Measurements from ENCODE around the gene ZBED3. TPM values are rescaled to one million over a fixed set of nuclear protein-coding genes. Genes with fewer than 3 reads are reported as not detected.

ZBED3 gene
- total RNA-seq, 1 experiment from 2014 or later, result 7.0 TPM

DNA sequence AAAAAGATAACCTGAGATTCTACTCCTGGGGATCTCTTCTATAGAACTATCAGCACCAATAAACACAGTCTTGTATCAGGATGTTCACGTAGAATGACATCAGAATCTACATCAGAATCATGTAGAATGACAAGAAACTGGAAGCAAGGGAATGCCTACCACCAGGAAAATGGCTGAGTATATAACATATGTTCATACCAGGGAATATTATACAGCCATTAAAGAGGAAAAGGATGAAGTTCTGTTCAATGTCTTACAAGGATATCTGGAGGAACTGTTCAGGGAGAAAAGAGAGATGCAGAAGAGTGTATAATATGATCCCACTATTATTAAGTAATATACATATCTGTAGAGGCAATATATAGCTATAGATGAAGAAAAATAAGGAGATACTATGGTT is 4.8 kb downstream of the ZBED3 start:
- peaks cover 10% of the 10 kb centered on the region for H3K36me3 Mint-ChIP-seq
- DNase-seq (ENCODE audit: low spot score), result no peak
- H3K4me1 Mint-ChIP-seq, result peaks cover 28% of the 10 kb centered on the region
- H3K4me3 Mint-ChIP-seq, result no peak overlapping the region
- ATAC-seq, result no peak
- ChIA-PET POLR2A (no interaction called here), CTCF (no interaction called here)
- H3K27ac Mint-ChIP-seq, result no peak overlapping the region
- TF ChIP-seq ZBTB21 (CRISPR knock-in tag; IDR thresholded peaks at IDR 0.05; ENCODE audit: borderline replicate concordance) (no peak), MXD4 (CRISPR knock-in tag; IDR thresholded peaks at IDR 0.05; ENCODE audit: borderline replicate concordance) (no peak), FOXK1 (CRISPR knock-in tag; IDR thresholded peaks at IDR 0.05) (no peak), ELF4 (CRISPR knock-in tag; IDR thresholded peaks at IDR 0.05; ENCODE audit: low read depth) (no peak), MYBL2 (CRISPR knock-in tag; IDR thresholded peaks at IDR 0.05) (no peak), OVOL2 (CRISPR knock-in tag; IDR thresholded peaks at IDR 0.05; ENCODE audit: borderline replicate concordance) (no peak), ETV6 (CRISPR knock-in tag; IDR thresholded peaks at IDR 0.05) (no peak), IRF2 (CRISPR knock-in tag; IDR thresholded peaks at IDR 0.05; ENCODE audit: borderline replicate concordance, low read depth) (no peak), NFATC4 (CRISPR knock-in tag; IDR thresholded peaks at IDR 0.05) (no peak), CREM (CRISPR knock-in tag; IDR thresholded peaks at IDR 0.05) (no peak), FOXP1 (CRISPR knock-in tag; IDR thresholded peaks at IDR 0.05; ENCODE audit: borderline replicate concordance) (no peak)
- TF ChIP-seq, protein P1, sequence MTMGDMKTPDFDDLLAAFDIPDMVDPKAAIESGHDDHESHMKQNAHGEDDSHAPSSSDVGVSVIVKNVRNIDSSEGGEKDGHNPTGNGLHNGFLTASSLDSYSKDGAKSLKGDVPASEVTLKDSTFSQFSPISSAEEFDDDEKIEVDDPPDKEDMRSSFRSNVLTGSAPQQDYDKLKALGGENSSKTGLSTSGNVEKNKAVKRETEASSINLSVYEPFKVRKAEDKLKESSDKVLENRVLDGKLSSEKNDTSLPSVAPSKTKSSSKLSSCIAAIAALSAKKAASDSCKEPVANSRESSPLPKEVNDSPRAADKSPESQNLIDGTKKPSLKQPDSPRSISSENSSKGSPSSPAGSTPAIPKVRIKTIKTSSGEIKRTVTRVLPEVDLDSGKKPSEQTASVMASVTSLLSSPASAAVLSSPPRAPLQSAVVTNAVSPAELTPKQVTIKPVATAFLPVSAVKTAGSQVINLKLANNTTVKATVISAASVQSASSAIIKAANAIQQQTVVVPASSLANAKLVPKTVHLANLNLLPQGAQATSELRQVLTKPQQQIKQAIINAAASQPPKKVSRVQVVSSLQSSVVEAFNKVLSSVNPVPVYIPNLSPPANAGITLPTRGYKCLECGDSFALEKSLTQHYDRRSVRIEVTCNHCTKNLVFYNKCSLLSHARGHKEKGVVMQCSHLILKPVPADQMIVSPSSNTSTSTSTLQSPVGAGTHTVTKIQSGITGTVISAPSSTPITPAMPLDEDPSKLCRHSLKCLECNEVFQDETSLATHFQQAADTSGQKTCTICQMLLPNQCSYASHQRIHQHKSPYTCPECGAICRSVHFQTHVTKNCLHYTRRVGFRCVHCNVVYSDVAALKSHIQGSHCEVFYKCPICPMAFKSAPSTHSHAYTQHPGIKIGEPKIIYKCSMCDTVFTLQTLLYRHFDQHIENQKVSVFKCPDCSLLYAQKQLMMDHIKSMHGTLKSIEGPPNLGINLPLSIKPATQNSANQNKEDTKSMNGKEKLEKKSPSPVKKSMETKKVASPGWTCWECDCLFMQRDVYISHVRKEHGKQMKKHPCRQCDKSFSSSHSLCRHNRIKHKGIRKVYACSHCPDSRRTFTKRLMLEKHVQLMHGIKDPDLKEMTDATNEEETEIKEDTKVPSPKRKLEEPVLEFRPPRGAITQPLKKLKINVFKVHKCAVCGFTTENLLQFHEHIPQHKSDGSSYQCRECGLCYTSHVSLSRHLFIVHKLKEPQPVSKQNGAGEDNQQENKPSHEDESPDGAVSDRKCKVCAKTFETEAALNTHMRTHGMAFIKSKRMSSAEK (CRISPR knock-in tag; IDR thresholded peaks at IDR 0.05; ENCODE audit: borderline replicate concordance), result no peak
- TF ChIP-seq, protein P2, sequence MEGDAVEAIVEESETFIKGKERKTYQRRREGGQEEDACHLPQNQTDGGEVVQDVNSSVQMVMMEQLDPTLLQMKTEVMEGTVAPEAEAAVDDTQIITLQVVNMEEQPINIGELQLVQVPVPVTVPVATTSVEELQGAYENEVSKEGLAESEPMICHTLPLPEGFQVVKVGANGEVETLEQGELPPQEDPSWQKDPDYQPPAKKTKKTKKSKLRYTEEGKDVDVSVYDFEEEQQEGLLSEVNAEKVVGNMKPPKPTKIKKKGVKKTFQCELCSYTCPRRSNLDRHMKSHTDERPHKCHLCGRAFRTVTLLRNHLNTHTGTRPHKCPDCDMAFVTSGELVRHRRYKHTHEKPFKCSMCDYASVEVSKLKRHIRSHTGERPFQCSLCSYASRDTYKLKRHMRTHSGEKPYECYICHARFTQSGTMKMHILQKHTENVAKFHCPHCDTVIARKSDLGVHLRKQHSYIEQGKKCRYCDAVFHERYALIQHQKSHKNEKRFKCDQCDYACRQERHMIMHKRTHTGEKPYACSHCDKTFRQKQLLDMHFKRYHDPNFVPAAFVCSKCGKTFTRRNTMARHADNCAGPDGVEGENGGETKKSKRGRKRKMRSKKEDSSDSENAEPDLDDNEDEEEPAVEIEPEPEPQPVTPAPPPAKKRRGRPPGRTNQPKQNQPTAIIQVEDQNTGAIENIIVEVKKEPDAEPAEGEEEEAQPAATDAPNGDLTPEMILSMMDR (IDR thresholded peaks at IDR 0.05), result no peak
- TF ChIP-seq, protein P3, sequence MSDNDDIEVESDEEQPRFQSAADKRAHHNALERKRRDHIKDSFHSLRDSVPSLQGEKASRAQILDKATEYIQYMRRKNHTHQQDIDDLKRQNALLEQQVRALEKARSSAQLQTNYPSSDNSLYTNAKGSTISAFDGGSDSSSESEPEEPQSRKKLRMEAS (CRISPR knock-in tag; IDR thresholded peaks at IDR 0.05), result no peak
- TF ChIP-seq, protein P4, sequence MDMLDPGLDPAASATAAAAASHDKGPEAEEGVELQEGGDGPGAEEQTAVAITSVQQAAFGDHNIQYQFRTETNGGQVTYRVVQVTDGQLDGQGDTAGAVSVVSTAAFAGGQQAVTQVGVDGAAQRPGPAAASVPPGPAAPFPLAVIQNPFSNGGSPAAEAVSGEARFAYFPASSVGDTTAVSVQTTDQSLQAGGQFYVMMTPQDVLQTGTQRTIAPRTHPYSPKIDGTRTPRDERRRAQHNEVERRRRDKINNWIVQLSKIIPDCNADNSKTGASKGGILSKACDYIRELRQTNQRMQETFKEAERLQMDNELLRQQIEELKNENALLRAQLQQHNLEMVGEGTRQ (CRISPR knock-in tag; IDR thresholded peaks at IDR 0.05), result no peak
- TF ChIP-seq, protein P5, sequence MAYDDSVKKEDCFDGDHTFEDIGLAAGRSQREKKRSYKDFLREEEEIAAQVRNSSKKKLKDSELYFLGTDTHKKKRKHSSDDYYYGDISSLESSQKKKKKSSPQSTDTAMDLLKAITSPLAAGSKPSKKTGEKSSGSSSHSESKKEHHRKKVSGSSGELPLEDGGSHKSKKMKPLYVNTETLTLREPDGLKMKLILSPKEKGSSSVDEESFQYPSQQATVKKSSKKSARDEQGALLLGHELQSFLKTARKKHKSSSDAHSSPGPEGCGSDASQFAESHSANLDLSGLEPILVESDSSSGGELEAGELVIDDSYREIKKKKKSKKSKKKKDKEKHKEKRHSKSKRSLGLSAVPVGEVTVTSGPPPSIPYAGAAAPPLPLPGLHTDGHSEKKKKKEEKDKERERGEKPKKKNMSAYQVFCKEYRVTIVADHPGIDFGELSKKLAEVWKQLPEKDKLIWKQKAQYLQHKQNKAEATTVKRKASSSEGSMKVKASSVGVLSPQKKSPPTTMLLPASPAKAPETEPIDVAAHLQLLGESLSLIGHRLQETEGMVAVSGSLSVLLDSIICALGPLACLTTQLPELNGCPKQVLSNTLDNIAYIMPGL (CRISPR knock-in tag; IDR thresholded peaks at IDR 0.05), result no peak
- TF ChIP-seq, protein P6, sequence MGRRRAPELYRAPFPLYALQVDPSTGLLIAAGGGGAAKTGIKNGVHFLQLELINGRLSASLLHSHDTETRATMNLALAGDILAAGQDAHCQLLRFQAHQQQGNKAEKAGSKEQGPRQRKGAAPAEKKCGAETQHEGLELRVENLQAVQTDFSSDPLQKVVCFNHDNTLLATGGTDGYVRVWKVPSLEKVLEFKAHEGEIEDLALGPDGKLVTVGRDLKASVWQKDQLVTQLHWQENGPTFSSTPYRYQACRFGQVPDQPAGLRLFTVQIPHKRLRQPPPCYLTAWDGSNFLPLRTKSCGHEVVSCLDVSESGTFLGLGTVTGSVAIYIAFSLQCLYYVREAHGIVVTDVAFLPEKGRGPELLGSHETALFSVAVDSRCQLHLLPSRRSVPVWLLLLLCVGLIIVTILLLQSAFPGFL (CRISPR knock-in tag; IDR thresholded peaks at IDR 0.05; ENCODE audit: borderline replicate concordance), result no peak
- TF ChIP-seq, protein P7, sequence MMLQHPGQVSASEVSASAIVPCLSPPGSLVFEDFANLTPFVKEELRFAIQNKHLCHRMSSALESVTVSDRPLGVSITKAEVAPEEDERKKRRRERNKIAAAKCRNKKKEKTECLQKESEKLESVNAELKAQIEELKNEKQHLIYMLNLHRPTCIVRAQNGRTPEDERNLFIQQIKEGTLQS (CRISPR knock-in tag; conservative IDR thresholded peaks at IDR 0.05), result no peak
- TF ChIP-seq, protein P8, sequence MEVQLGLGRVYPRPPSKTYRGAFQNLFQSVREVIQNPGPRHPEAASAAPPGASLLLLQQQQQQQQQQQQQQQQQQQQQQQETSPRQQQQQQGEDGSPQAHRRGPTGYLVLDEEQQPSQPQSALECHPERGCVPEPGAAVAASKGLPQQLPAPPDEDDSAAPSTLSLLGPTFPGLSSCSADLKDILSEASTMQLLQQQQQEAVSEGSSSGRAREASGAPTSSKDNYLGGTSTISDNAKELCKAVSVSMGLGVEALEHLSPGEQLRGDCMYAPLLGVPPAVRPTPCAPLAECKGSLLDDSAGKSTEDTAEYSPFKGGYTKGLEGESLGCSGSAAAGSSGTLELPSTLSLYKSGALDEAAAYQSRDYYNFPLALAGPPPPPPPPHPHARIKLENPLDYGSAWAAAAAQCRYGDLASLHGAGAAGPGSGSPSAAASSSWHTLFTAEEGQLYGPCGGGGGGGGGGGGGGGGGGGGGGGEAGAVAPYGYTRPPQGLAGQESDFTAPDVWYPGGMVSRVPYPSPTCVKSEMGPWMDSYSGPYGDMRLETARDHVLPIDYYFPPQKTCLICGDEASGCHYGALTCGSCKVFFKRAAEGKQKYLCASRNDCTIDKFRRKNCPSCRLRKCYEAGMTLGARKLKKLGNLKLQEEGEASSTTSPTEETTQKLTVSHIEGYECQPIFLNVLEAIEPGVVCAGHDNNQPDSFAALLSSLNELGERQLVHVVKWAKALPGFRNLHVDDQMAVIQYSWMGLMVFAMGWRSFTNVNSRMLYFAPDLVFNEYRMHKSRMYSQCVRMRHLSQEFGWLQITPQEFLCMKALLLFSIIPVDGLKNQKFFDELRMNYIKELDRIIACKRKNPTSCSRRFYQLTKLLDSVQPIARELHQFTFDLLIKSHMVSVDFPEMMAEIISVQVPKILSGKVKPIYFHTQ (CRISPR knock-in tag; IDR thresholded peaks at IDR 0.05), result no peak
- 0 out of 2 replicates have a peak, but pooled peaks cover 3% of the 10 kb centered on the region for H3K27me3 Mint-ChIP-seq (ENCODE audit: low read depth)
- H3K9me3 Mint-ChIP-seq, result peaks cover 5% of the 10 kb centered on the region
